ENCODE measurements around the gene PITPNC1. TPM values are rescaled to one million over a fixed set of nuclear protein-coding genes. Genes with fewer than 3 reads are reported as not detected.
"Not testable (repeated sequence)": the region's sequence is repeated elsewhere in the genome, so short reads cannot be mapped to it uniquely, and the experiment has no call there.

PITPNC1 gene
- total and polyA plus RNA-seq, 5 experiments from 2014 or later, result 119 to 159 (median 128) TPM

GRCh38 chr17:67509390-67510287, 132.6 kb downstream of the PITPNC1 start:
- peaks cover 5 to 15% (median 7%) of the 10 kb centered on the region in 3 donors for H3K36me3 Mint-ChIP-seq
- peak overlapping the region in 1 of 10 donors; percentile 34 for H3K4me3 Mint-ChIP-seq
- H3K9me3 Mint-ChIP-seq, result peaks cover 0 to 18% (median 9%) of the 10 kb centered on the region in 9 donors
- H3K27ac Mint-ChIP-seq, result peak overlapping the region in 7 of 10 donors; percentile 41 to 79 (median 64)
- POLR2A ChIA-PET, result interaction anchor here (1.3 kb wide), 1 partner anchor 8 kb away, joined by 3 read pairs; no protein-coding TSS in a partner anchor
- H3K27me3 Mint-ChIP-seq, result no peaks in the 10 kb centered on the region
- peaks cover 30 to 64% (median 60%) of the 10 kb centered on the region in 4 donors for H3K4me1 Mint-ChIP-seq
- DNase-seq (no peak), ATAC-seq (no peak)

- Mint-ChIP-seq H3K27me3 (no peaks in the 10 kb centered on the region), H3K4me1 (peaks cover 25 to 61% (median 59%) of the 10 kb centered on the region in 4 donors), H3K36me3 (peaks cover 5 to 12% (median 10%) of the 10 kb centered on the region in 3 donors), H3K4me3 (no peak overlapping the region), H3K27ac (peak overlapping the region in 2 of 10 donors; percentile 41 to 82), H3K9me3 (peaks cover 0 to 18% (median 9%) of the 10 kb centered on the region in 9 donors)
- POLR2A ChIA-PET, result interaction anchor here (0.8 kb wide), 1 partner anchor 28 kb away, joined by 3 read pairs; no protein-coding TSS in a partner anchor
- ATAC-seq (no peak), DNase-seq (no peak)
These were observed 133.9 kb downstream of the PITPNC1 start for GRCh38 chr17:67511012-67511411.

- Mint-ChIP-seq H3K4me1 (peaks cover 28 to 65% (median 63%) of the 10 kb centered on the region in 4 donors), H3K27me3 (no peaks in the 10 kb centered on the region), H3K4me3 (no peak overlapping the region), H3K27ac (peak overlapping the region in 2 of 10 donors; percentile 10 to 69), H3K9me3 (peaks cover 0 to 15% (median 9%) of the 10 kb centered on the region in 9 donors), H3K36me3 (peaks cover 5 to 14% (median 10%) of the 10 kb centered on the region in 3 donors)
- DNase-seq (no peak), ATAC-seq (no peak)
- POLR2A ChIA-PET, result no interaction called here
These were observed 134.7 kb downstream of the PITPNC1 start for GRCh38 chr17:67511804-67512203.

- Mint-ChIP-seq H3K4me1 (peaks cover 25 to 75% (median 69%) of the 10 kb centered on the region in 4 donors), H3K36me3 (peaks cover 0 to 11% (median 7%) of the 10 kb centered on the region in 3 donors), H3K9me3 (peaks cover 0 to 7% (median 0%) of the 10 kb centered on the region in 9 donors), H3K27ac (peak overlapping the region in 7 of 10 donors; percentile 4 to 79 (median 25)), H3K27me3 (no peaks in the 10 kb centered on the region), H3K4me3 (no peak overlapping the region)
- ATAC-seq, result no peak
- POLR2A ChIA-PET, result no interaction called here
- DNase-seq, result no peak
These were observed 137.9 kb downstream of the PITPNC1 start for GRCh38 chr17:67514998-67515397.

- H3K4me3 Mint-ChIP-seq, result no peak overlapping the region
- peaks cover 0 to 11% (median 7%) of the 10 kb centered on the region in 3 donors for H3K36me3 Mint-ChIP-seq
- peaks cover 0 to 7% (median 0%) of the 10 kb centered on the region in 9 donors for H3K9me3 Mint-ChIP-seq
- DNase-seq, result no peak
- no peaks in the 10 kb centered on the region for H3K27me3 Mint-ChIP-seq
- ATAC-seq, result no peak
- POLR2A ChIA-PET, result no interaction called here
- peak overlapping the region in 7 of 10 donors; percentile 4 to 56 (median 32) for H3K27ac Mint-ChIP-seq
- H3K4me1 Mint-ChIP-seq, result peaks cover 26 to 75% (median 69%) of the 10 kb centered on the region in 4 donors
These were observed 138.5 kb downstream of the PITPNC1 start for GRCh38 chr17:67515490-67516083.

GRCh38 chr17:67516571-67516970, 139.5 kb downstream of the PITPNC1 start:
- POLR2A ChIA-PET, result interaction anchor here (1.0 kb wide), 1 partner anchor 29 kb away, joined by 3 read pairs; no protein-coding TSS in a partner anchor
- not testable (repeated sequence) for H3K27me3 Mint-ChIP-seq, DNase-seq, H3K9me3 Mint-ChIP-seq, ATAC-seq, H3K4me3 Mint-ChIP-seq
- H3K36me3 Mint-ChIP-seq, result peaks cover 0 to 13% (median 11%) of the 10 kb centered on the region in 3 donors
- peaks cover 28 to 78% (median 70%) of the 10 kb centered on the region in 4 donors for H3K4me1 Mint-ChIP-seq
- H3K27ac Mint-ChIP-seq, result peak overlapping the region in 3 of 10 donors; percentile 18 to 75 (median 33)

GRCh38 chr17:67517325-67517724, 140.2 kb downstream of the PITPNC1 start:
- Mint-ChIP-seq H3K4me1 (peaks cover 28 to 81% (median 72%) of the 10 kb centered on the region in 4 donors), H3K27ac (peak overlapping the region in 3 of 10 donors; percentile 1 to 55 (median 8)), H3K27me3 (no peaks in the 10 kb centered on the region), H3K36me3 (peaks cover 0 to 15% (median 11%) of the 10 kb centered on the region in 3 donors), H3K4me3 (no peak overlapping the region), H3K9me3 (peaks cover 0 to 7% (median 0%) of the 10 kb centered on the region in 9 donors)
- POLR2A ChIA-PET, result interaction anchor here (1.0 kb wide), 1 partner anchor 8 kb away, joined by 3 read pairs; no protein-coding TSS in a partner anchor
- DNase-seq, result no peak
- no peak for ATAC-seq

GRCh38 chr17:67518876-67519275, 141.8 kb downstream of the PITPNC1 start:
- H3K4me1 Mint-ChIP-seq, result peaks cover 33 to 87% (median 74%) of the 10 kb centered on the region in 4 donors
- no peaks in the 10 kb centered on the region for H3K27me3 Mint-ChIP-seq
- ATAC-seq (no peak), DNase-seq (no peak)
- H3K27ac Mint-ChIP-seq, result peak overlapping the region in 9 of 10 donors; percentile 31 to 90 (median 63)
- POLR2A ChIA-PET, result no interaction called here
- peaks cover 0 to 23% (median 11%) of the 10 kb centered on the region in 3 donors for H3K36me3 Mint-ChIP-seq
- H3K9me3 Mint-ChIP-seq, result peaks cover 0 to 7% (median 0%) of the 10 kb centered on the region in 9 donors
- H3K4me3 Mint-ChIP-seq, result peak overlapping the region in 2 of 10 donors; percentile 66 to 72

GRCh38 chr17:67519801-67520251, 142.7 kb downstream of the PITPNC1 start:
- Mint-ChIP-seq H3K27ac (peak overlapping the region; percentile 58 to 90 (median 84)), H3K27me3 (no peaks in the 10 kb centered on the region), H3K9me3 (peaks cover 0 to 7% (median 0%) of the 10 kb centered on the region in 9 donors), H3K4me1 (peaks cover 36 to 82% (median 72%) of the 10 kb centered on the region in 4 donors), H3K4me3 (peak overlapping the region in 9 of 10 donors; percentile 34 to 72 (median 55)), H3K36me3 (peaks cover 0 to 23% (median 11%) of the 10 kb centered on the region in 3 donors)
- DNase-seq (no peak), ATAC-seq (peak in 1 of 2 donors; percentile 18)
- POLR2A ChIA-PET, result interaction anchor here (1.0 kb wide), 1 partner anchor 142 kb away, joined by 3 read pairs; no protein-coding TSS in a partner anchor

GRCh38 chr17:67520252-67520906, 143.3 kb downstream of the PITPNC1 start:
- Mint-ChIP-seq H3K4me3 (peak overlapping the region in 9 of 10 donors; percentile 22 to 72 (median 55)), H3K27me3 (no peaks in the 10 kb centered on the region), H3K4me1 (peaks cover 34 to 78% (median 69%) of the 10 kb centered on the region in 4 donors), H3K27ac (peak overlapping the region; percentile 63 to 90 (median 82)), H3K36me3 (peaks cover 0 to 24% (median 11%) of the 10 kb centered on the region in 3 donors), H3K9me3 (peaks cover 0 to 7% (median 0%) of the 10 kb centered on the region in 9 donors)
- peak in 1 of 10 donors; percentile 4 for DNase-seq
- POLR2A ChIA-PET, result interaction anchor here (1.0 kb wide), 1 partner anchor 143 kb away, joined by 3 read pairs; no protein-coding TSS in a partner anchor
- ATAC-seq, result peak; percentile 41 to 49

GRCh38 chr17:67520916-67521774, 144.1 kb downstream of the PITPNC1 start:
- peaks cover 37 to 78% (median 70%) of the 10 kb centered on the region in 4 donors for H3K4me1 Mint-ChIP-seq
- peak overlapping the region in 5 of 10 donors; percentile 4 to 62 (median 55) for H3K4me3 Mint-ChIP-seq
- ATAC-seq (no peak), DNase-seq (no peak)
- peak overlapping the region; percentile 53 to 90 (median 82) for H3K27ac Mint-ChIP-seq
- POLR2A ChIA-PET, result no interaction called here
- no peaks in the 10 kb centered on the region for H3K27me3 Mint-ChIP-seq
- H3K9me3 Mint-ChIP-seq, result peaks cover 0 to 7% (median 0%) of the 10 kb centered on the region in 9 donors
- H3K36me3 Mint-ChIP-seq, result peaks cover 0 to 29% (median 11%) of the 10 kb centered on the region in 3 donors
